DOHH2 (cell line): Measurements from ENCODE around the gene CDK9.
A peak's percentile ranks its signal among the peaks of the same experiment; 100 is the strongest.

Experiments used
- H3F3A ChIP-seq: fragments of 200-600 bp; sonication (generic), shearing (Covaris generic); 2 replicates; pipeline ENCODE4 v1.6.0; 2016; ENCODE audit warnings: antibody characterized with exemption, mild to moderate bottlenecking; ENCODE audit not compliant: control insufficient read depth, insufficient read depth
- H3K27ac ChIP-seq: fragments of 200-600 bp; sonication (generic); 2 replicates; pipeline ENCODE4 v1.5.1; 2014; ENCODE audit warnings: low read depth, mild to moderate bottlenecking, low read length, moderate library complexity
- H3K27me3 ChIP-seq: fragments of 200-600 bp; sonication (generic); 2 replicates; pipeline ENCODE4 v1.6.1; 2014; ENCODE audit warnings: mild to moderate bottlenecking, low read length, mixed read lengths; ENCODE audit not compliant: control insufficient read depth
- H3K36me3 ChIP-seq: fragments of 200-600 bp; sonication (generic); 2 replicates; pipeline ENCODE4 v1.6.1; 2014; ENCODE audit warnings: mild to moderate bottlenecking, low read length, moderate library complexity, mixed read lengths; ENCODE audit not compliant: control insufficient read depth
- H3K4me1 ChIP-seq: fragments of 200-600 bp; sonication (generic); 2 replicates; pipeline ENCODE4 v1.6.1; 2014; ENCODE audit warnings: mild to moderate bottlenecking, low read length, mixed read lengths; ENCODE audit not compliant: control insufficient read depth
- H3K4me2 ChIP-seq: fragments of 200-600 bp; sonication (generic); 2 replicates; pipeline ENCODE4 v1.6.0; 2014; ENCODE audit warnings: mild to moderate bottlenecking, low read length, moderate library complexity
- H3K4me3 ChIP-seq: fragments of 200-600 bp; sonication (generic); 2 replicates; pipeline ENCODE4 v1.5.1; 2014; ENCODE audit warnings: mild to moderate bottlenecking, low read length, mixed read lengths
- H3K79me2 ChIP-seq: fragments of 200-600 bp; sonication (generic); 2 replicates; pipeline ENCODE4 v1.6.1; 2014; ENCODE audit warnings: mild to moderate bottlenecking, low read length, mixed read lengths; ENCODE audit not compliant: control insufficient read depth
- H3K9me2 ChIP-seq: fragments of 200-600 bp; sonication (generic); replicated peaks from 2 replicates; pipeline ENCODE4 v1.6.1; 2014; ENCODE audit warnings: mild to moderate bottlenecking, low read length, mixed read lengths; ENCODE audit not compliant: control insufficient read depth
- H3K9me3 ChIP-seq: fragments of 200-600 bp; sonication (generic); 2 replicates; pipeline ENCODE4 v1.6.1; 2014; ENCODE audit warnings: antibody characterized with exemption, low read length, mixed read lengths; ENCODE audit not compliant: control insufficient read depth, insufficient read depth
- H4K20me1 ChIP-seq: fragments of 200-600 bp; sonication (generic); 2 replicates; pipeline ENCODE4 v1.6.0; 2014; ENCODE audit warnings: low read depth, mild to moderate bottlenecking, antibody characterized with exemption, low read length, moderate library complexity; ENCODE audit not compliant: control insufficient read depth, insufficient read depth
- CTCF ChIP-seq: fragments of 200-600 bp; sonication (generic); IDR thresholded peaks from one replicate; pipeline ENCODE4 v1.5.1; 2014; ENCODE audit warnings: antibody characterized with exemption, mild to moderate bottlenecking, low read depth, low read length; ENCODE audit not compliant: poor library complexity, severe bottlenecking
- EZH2phosphoT487 ChIP-seq: fragments of 200-600 bp; sonication (generic); IDR thresholded peaks from 2 replicates; pipeline ENCODE4 v1.6.1; 2017; ENCODE audit warnings: borderline replicate concordance, mild to moderate bottlenecking, antibody characterized with exemption, low read length, moderate library complexity, mixed read lengths

The CDK9 gene

GRCh38 chr9:127822108-127822507 is 36.3 kb downstream of the CDK9 start:
- no peaks in the 10 kb centered on the region for H4K20me1 ChIP-seq
- no peak for TF ChIP-seq EZH2phosphoT487
- no peak for TF ChIP-seq CTCF
- peaks cover 10% of the 10 kb centered on the region for H3F3A ChIP-seq
- H3K4me2 ChIP-seq: no peak overlapping the region
- H3K36me3 ChIP-seq: no peaks in the 10 kb centered on the region; the same call in 1 of the 2 replicates
- no peaks in the 10 kb centered on the region for H3K9me2 ChIP-seq
- H3K27ac ChIP-seq: no peak overlapping the region
- H3K79me2 ChIP-seq: no peaks in the 10 kb centered on the region
- no peaks in the 10 kb centered on the region for H3K27me3 ChIP-seq
- peaks cover 3% of the 10 kb centered on the region; the same call in 1 of the 2 replicates for H3K4me1 ChIP-seq
- no peak overlapping the region for H3K4me3 ChIP-seq
- H3K9me3 ChIP-seq: no peaks in the 10 kb centered on the region

DNA sequence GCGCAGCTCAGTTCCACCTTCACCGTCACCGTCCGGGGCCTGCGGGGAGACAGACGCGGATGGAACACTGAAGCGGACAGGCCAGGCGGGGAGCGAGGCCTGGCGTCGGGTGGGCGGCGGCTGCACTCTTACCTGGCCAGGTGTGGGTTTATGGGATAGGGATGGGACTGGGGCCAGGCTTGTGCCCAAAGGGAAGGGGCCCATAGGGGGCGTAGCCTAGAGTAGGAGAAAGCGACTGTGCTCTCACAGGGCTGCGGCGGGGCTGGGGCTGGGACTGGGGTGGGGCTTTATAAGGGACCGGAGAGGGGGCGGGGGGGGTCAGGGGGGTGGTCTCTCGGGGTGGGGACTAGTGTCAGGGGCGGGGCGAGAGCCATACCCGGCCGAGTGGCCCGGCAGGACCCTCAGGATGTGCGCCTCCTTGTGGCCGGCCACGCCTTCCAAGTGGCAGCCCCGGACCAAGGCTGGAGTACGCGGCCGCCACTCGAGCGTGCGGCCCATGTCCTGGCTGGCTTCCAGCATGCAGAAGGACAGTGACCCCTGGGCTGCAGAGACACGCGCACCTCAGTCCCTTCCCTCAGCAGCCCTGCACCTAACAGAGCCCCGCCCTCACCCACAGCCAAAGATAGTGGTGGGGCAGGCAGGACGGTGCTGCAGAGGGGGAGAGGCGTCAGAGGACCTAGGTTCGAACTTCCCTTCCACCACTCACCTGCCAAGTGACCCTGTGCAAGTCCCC is 39.7 kb downstream of the CDK9 start:
- Histone ChIP-seq H4K20me1 (no peaks in the 10 kb centered on the region), H3K27me3 (peaks cover 5% of the 10 kb centered on the region; the same call in 1 of the 2 replicates), H3K4me1 (peaks cover 3% of the 10 kb centered on the region; the same call in 1 of the 2 replicates), H3K79me2 (no peaks in the 10 kb centered on the region), H3K9me3 (no peaks in the 10 kb centered on the region), H3K36me3 (no peaks in the 10 kb centered on the region), H3K9me2 (no peaks in the 10 kb centered on the region), H3F3A (peaks cover 13% of the 10 kb centered on the region), H3K4me2 (peak overlapping the region; percentile 24; the same call in 1 of the 2 replicates), H3K4me3 (no peak overlapping the region), H3K27ac (no peak overlapping the region)
- TF ChIP-seq CTCF (peak; percentile 70), EZH2phosphoT487 (no peak)

- Histone ChIP-seq H3K79me2 (no peaks in the 10 kb centered on the region), H3K4me1 (peaks cover 3% of the 10 kb centered on the region; the same call in 1 of the 2 replicates), H4K20me1 (no peaks in the 10 kb centered on the region), H3K9me3 (no peaks in the 10 kb centered on the region), H3K27me3 (peaks cover 5% of the 10 kb centered on the region; the same call in 1 of the 2 replicates), H3K9me2 (no peaks in the 10 kb centered on the region), H3K4me3 (no peak overlapping the region), H3K36me3 (no peaks in the 10 kb centered on the region), H3K4me2 (no peak overlapping the region), H3F3A (peaks cover 13% of the 10 kb centered on the region), H3K27ac (no peak overlapping the region)
- TF ChIP-seq EZH2phosphoT487 (no peak), CTCF (no peak)
These were observed 40.5 kb downstream of the CDK9 start for GRCh38 chr9:127826253-127826913.
